K562 (cell line): Measurements from ENCODE around the gene SKAP2. TPM values are rescaled to one million over a fixed set of nuclear protein-coding genes. Genes with fewer than 3 reads are reported as not detected.

Experiments
- ATAC-seq: fragments of 200-7000 bp; cut with Tn5 transposase; 3 replicates; pipeline ENCODE4 v1.9.1; 2020; ENCODE audit warnings: moderate library complexity
- Bru-seq: library from RNA; stranded (reverse); fragments of 400-500 nt; gene quantifications from one replicate; lab custom pipeline; 2021; lab: Mats Ljungman, UMichigan
- BruChase-seq, 2 experiments: library from RNA; stranded (reverse); fragments of 400-500 nt; gene quantifications; one replicate each; lab custom pipeline; 2021; lab: Mats Ljungman, UMichigan
- BruUV-seq: library from RNA; stranded (reverse); fragments of 400-500 nt; replicated peaks from 2 replicates; lab custom pipeline; 2021; lab: Mats Ljungman, UMichigan
- CTCF ChIA-PET: fragments of 300-600 bp; formaldehyde crosslinking; extraction: SDS; loops from one replicate; lab custom pipeline; 2021; ENCODE audit warnings: low intra/inter-chr PET ratio; lab: Yijun Ruan, JAX
- POLR2A ChIA-PET: fragments of 300-600, 350-650 bp; sonication (Branson Sonifier 250); formaldehyde crosslinking; extraction: SDS; loops from one replicate; lab custom pipeline; 2021; ENCODE audit warnings: antibody characterized with exemption, inconsistent platforms; lab: Yijun Ruan, JAX
- DNase-seq, 4 experiments: peaks; one replicate each; pipeline versions ENCODE4 v3.0.0 to v3.0.0-alpha.2; 2011 to 2018; ENCODE audit warnings: low spot score in 3 of 4, mixed read lengths in 3 of 4; ENCODE audit errors: extremely low read depth in 1 of 4
- FAIRE-seq: peaks from 2 replicates; lab custom pipeline; 2011; peaks lifted over from hg19 to GRCh38; lab: Jason Lieb, UNC
- H2AFZ ChIP-seq: 2 replicates; pipeline ENCODE4 v1.6.0; 2011; ENCODE audit warnings: low read depth, low read length, control low read depth, inconsistent platforms
- H3K27ac ChIP-seq: fragments of 200-600 bp; 3 replicates; pipeline ENCODE4 v1.8.0; 2011; ENCODE audit warnings: low read depth, mild to moderate bottlenecking, control low read depth, inconsistent platforms, low read length, moderate library complexity, mixed read lengths; ENCODE audit errors: extremely low read depth
- H3K27me3 ChIP-seq, 2 experiments: fragments of 300-600 bp in 1 of 2; 2 replicates in 1 of 2; 3 replicates in 1 of 2; pipeline versions ENCODE4 v1.6.0 to v1.8.0; 2011; ENCODE audit warnings: inconsistent platforms in 2 of 2, low read length in 2 of 2, mild to moderate bottlenecking in 1 of 2, mixed read lengths in 1 of 2, moderate library complexity in 1 of 2; ENCODE audit not compliant: control insufficient read depth in 2 of 2, insufficient read depth in 2 of 2
- H3K36me3 ChIP-seq: fragments of 300-600 bp; 3 replicates; pipeline ENCODE4 v1.8.0; 2011; ENCODE audit warnings: mild to moderate bottlenecking, low read length, inconsistent platforms; ENCODE audit not compliant: control insufficient read depth, insufficient read depth
- H3K4me1 ChIP-seq, 2 experiments: fragments of 200-600 bp in 1 of 2; replicated peaks in 1 of 2; 2 replicates in 1 of 2; 3 replicates in 1 of 2; pipeline versions ENCODE4 v1.5.1 to v1.8.0; 2011; ENCODE audit warnings: inconsistent platforms in 2 of 2, low read length in 2 of 2, mild to moderate bottlenecking in 1 of 2, mixed read lengths in 1 of 2, moderate library complexity in 1 of 2; ENCODE audit not compliant: control insufficient read depth in 2 of 2, insufficient read depth in 2 of 2
- H3K4me2 ChIP-seq: 2 replicates; pipeline ENCODE4 v1.6.1; 2011; ENCODE audit warnings: low read length, control low read depth, inconsistent platforms, mixed read lengths; ENCODE audit not compliant: insufficient read depth
- H3K4me3 ChIP-seq: fragments of 200-600 bp; sonication (generic), shearing (Covaris generic); 2 replicates; pipeline ENCODE4 v1.5.1; 2016; ENCODE audit warnings: control low read depth, inconsistent platforms
- H3K79me2 ChIP-seq: fragments of 200-600 bp; 3 replicates; pipeline ENCODE4 v1.8.0; 2011; ENCODE audit warnings: low read length, inconsistent platforms; ENCODE audit not compliant: control insufficient read depth, insufficient read depth
- H3K9ac ChIP-seq, 2 experiments: 2 replicates each; pipeline versions ENCODE4 v1.6.0 to v1.6.1; 2011; ENCODE audit warnings: low read depth in 2 of 2, low read length in 2 of 2, control low read depth in 1 of 2, inconsistent platforms in 1 of 2, mild to moderate bottlenecking in 1 of 2, mixed read lengths in 1 of 2; ENCODE audit not compliant: insufficient read depth in 1 of 2
- H3K9me1 ChIP-seq: one replicate; pipeline ENCODE4 v1.6.0; 2011; ENCODE audit warnings: inconsistent platforms, mild to moderate bottlenecking, low read length, moderate library complexity; ENCODE audit not compliant: control insufficient read depth, insufficient read depth
- H3K9me3 ChIP-seq: replicated peaks from 2 replicates; pipeline ENCODE4 v1.5.1; 2011; ENCODE audit warnings: low read depth, low read length, inconsistent platforms; ENCODE audit not compliant: control insufficient read depth, insufficient read depth
- H4K20me1 ChIP-seq: replicated peaks from 2 replicates; pipeline ENCODE4 v1.6.1; 2011; ENCODE audit warnings: low read length, inconsistent platforms, mixed read lengths; ENCODE audit not compliant: control insufficient read depth, insufficient read depth
- C11orf30 ChIP-seq: fragments of 450-650 bp; IDR thresholded peaks from 2 replicates; pipeline ENCODE4 v1.6.1; 2016; ENCODE audit warnings: low read depth, mild to moderate bottlenecking
- CEBPG ChIP-seq, 3 experiments: fragments of 200-800 bp in 1 of 3; sonication (Bioruptor generic) in 1 of 3; sonication (generic) in 1 of 3; formaldehyde crosslinking in 1 of 3; IDR thresholded peaks in 2 of 3; conservative IDR thresholded peaks in 1 of 3; 2 replicates each; pipeline versions ENCODE4 v1.6.1 to v1.8.0; 2016 to 2022; ENCODE audit warnings: missing compliant biosample characterization in 2 of 3, missing genetic modification characterization in 2 of 3, mild to moderate bottlenecking in 1 of 3, missing genetic modification reagents in 1 of 3
- KLF10 ChIP-seq: fragments of 250-450 bp; sonication (Bioruptor Pico); IDR thresholded peaks from 2 replicates; pipeline ENCODE4 v1.6.1; 2021; ENCODE audit warnings: matching md5 sums
- MCM3 ChIP-seq: fragments of 450-650 bp; IDR thresholded peaks from 2 replicates; pipeline ENCODE4 v1.6.1; 2016
- MLX ChIP-seq, 2 experiments: fragments of 450-650 bp in 1 of 2; sonication (generic) in 1 of 2; formaldehyde crosslinking; conservative IDR thresholded peaks; 2 replicates each; pipeline versions ENCODE4 v1.4.0 to v1.8.1; 2020 to 2022; ENCODE audit warnings: mild to moderate bottlenecking in 1 of 2, missing genetic modification reagents in 1 of 2
- POLR2G ChIP-seq: fragments of 200-400 bp; formaldehyde crosslinking; IDR thresholded peaks from 2 replicates; pipeline ENCODE4 v1.6.1; 2017; ENCODE audit warnings: low read depth, mild to moderate bottlenecking, antibody characterized with exemption, low read length, moderate library complexity
- RBFOX2 ChIP-seq: fragments of 200-400 bp; formaldehyde crosslinking; IDR thresholded peaks from 2 replicates; pipeline ENCODE4 v1.6.1; 2017; ENCODE audit warnings: low read depth, mild to moderate bottlenecking, low read length, moderate library complexity
- SPI1 ChIP-seq: IDR thresholded peaks from 2 replicates; pipeline ENCODE4 v1.6.1; 2011; ENCODE audit warnings: low read depth, low read length, control low read depth, borderline replicate concordance
- TOE1 ChIP-seq, 2 experiments: fragments of 450-650 bp in 1 of 2; sonication (generic) in 1 of 2; formaldehyde crosslinking in 1 of 2; IDR thresholded peaks; 2 replicates each; pipeline versions ENCODE4 v1.7.1 to v1.8.0; 2016 to 2022; ENCODE audit warnings: borderline replicate concordance in 2 of 2, mild to moderate bottlenecking in 2 of 2, antibody characterized with exemption in 1 of 2, inconsistent platforms in 1 of 2, low read depth in 1 of 2, missing genetic modification reagents in 1 of 2, moderate library complexity in 1 of 2
- WGBS: fragments of 100-300 bp; shearing (Covaris generic); methylation state at CpG from one replicate; pipeline ENCODE4 v1.1.6; 2016; ENCODE audit warnings: low coverage, mixed read lengths; ENCODE audit not compliant: insufficient coverage; ENCODE audit errors: missing lambda C conversion rate; 5-methylcytosine and 5-hydroxymethylcytosine counted together
- in situ Hi-C: fragments of 300-500 bp; cut with MboI; formaldehyde crosslinking; loops from 4 replicates; pipeline ENCODE4 v1.15.0; 2018; ENCODE audit warnings: inconsistent platforms, mixed read lengths
- intact Hi-C: fragments of 100-400 bp; cut with micrococcal nuclease; formaldehyde crosslinking; loops from 2 replicates; pipeline ENCODE4 v1.14.2; 2022
- long read RNA-seq, 3 experiments: library from polyadenylated mRNA in 2 of 3; library from RNA in 1 of 3; unstranded in 2 of 3; stranded (forward) in 1 of 3; transcript quantifications; one replicate each; pipeline ENCODE4 v2.0.0, GENCODE V29; 2019 to 2022
- polyA minus RNA-seq, 3 experiments: library from RNA; depleted of rRNA, polyadenylated mRNA; stranded (reverse); fragments of >200 nt; gene quantifications; 2 replicates each; pipeline ENCODE4 v1.2.3, GENCODE V29; 2011
- polyA plus RNA-seq, 8 experiments: library from polyadenylated mRNA; depleted of rRNA in 4 of 8; stranded (reverse) in 5 of 8; unstranded in 3 of 8; fragments of >200 nt; fragmentation: Nextera tagmentation in 2 of 8; fragmentation: Illumina TruSeq in 1 of 8; extraction: Ambion mirVana in 2 of 8; extraction: Trizol in 1 of 8; gene quantifications; 2 replicates each; pipeline versions ENCODE4 v1.2.1 to v1.2.3, GENCODE V29; 2011 to 2014; ENCODE audit warnings: inconsistent platforms in 1 of 8, missing spikeins in 1 of 8
- total RNA-seq, 7 experiments: library from RNA; depleted of rRNA in 6 of 7; stranded (reverse); fragments of >200 nt in 6 of 7; fragmentation: Illumina TruSeq in 2 of 7; extraction: Trizol in 2 of 7; gene quantifications; 2 replicates each; pipeline versions ENCODE4 v1.2.1 to v1.2.3, GENCODE V29; 2011 to 2021; ENCODE audit warnings: low replicate concordance in 1 of 7
- TF ChIP-seq, protein P1 (sequence below): fragments of 250-450 bp; sonication (Bioruptor Pico); IDR thresholded peaks from 2 replicates; pipeline ENCODE4 v1.8.0; 2022; ENCODE audit warnings: inconsistent platforms, mild to moderate bottlenecking, moderate library complexity, borderline replicate concordance

SKAP2 gene, protein sequence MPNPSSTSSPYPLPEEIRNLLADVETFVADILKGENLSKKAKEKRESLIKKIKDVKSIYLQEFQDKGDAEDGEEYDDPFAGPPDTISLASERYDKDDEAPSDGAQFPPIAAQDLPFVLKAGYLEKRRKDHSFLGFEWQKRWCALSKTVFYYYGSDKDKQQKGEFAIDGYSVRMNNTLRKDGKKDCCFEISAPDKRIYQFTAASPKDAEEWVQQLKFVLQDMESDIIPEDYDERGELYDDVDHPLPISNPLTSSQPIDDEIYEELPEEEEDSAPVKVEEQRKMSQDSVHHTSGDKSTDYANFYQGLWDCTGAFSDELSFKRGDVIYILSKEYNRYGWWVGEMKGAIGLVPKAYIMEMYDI
- 5.2 and 12.9 TPM in 2 replicates for total RNA-seq (2011; cell fraction: chromatin; rRNA removed; ENCODE audit: low replicate concordance)
- 0.92 and 1.0 TPM in 2 replicates for total RNA-seq (2011; cell fraction: nucleolus; rRNA removed)
- total RNA-seq (2011; cell fraction: nucleoplasm; rRNA removed), result 3.5 and 4.4 TPM in 2 replicates
- total RNA-seq (2014; rRNA removed) (4.2 and 5.5 TPM in 2 replicates), total RNA-seq (2014; rRNA removed; fragmentation: Illumina TruSeq; extraction: Trizol) (8.3 and 10.4 TPM in 2 replicates), total RNA-seq (2015; rRNA removed; fragmentation: Illumina TruSeq; extraction: Trizol) (8.3 and 10.7 TPM in 2 replicates), total RNA-seq (2021) (7.9 and 10.9 TPM in 2 replicates), polyA plus RNA-seq (2011; rRNA removed) (2.7 and 5.0 TPM in 2 replicates), polyA plus RNA-seq (2014; fragmentation: Illumina TruSeq; extraction: Trizol) (11.7 and 13.5 TPM in 2 replicates), polyA plus RNA-seq (2014; fragmentation: Nextera tagmentation; extraction: Ambion mirVana) (1 to 10 TPM; 8.2 to 8.7 TPM), polyA plus RNA-seq (2014; rRNA removed) (4.6 and 5.5 TPM in 2 replicates), polyA minus RNA-seq (2011; rRNA and poly(A)+ RNA removed) (5.2 and 5.3 TPM in 2 replicates), Bru-seq, nascent RNA (percentile 52 among the genes with signal in this experiment), BruChase-seq, experiment 1, labeled RNA remaining after a 2-hour chase (percentile 57 among the genes with signal in this experiment), BruChase-seq, experiment 2, labeled RNA remaining after a 6-hour chase (percentile 56 among the genes with signal in this experiment)
- polyA plus RNA-seq (2011; cell fraction: cytosol; rRNA removed), result 0.73 and 1.2 TPM in 2 replicates
- 0.67 and 1.3 TPM in 2 replicates for polyA plus RNA-seq (2011; cell fraction: nucleus; rRNA removed)
- 9.3 and 15.3 TPM in 2 replicates for polyA plus RNA-seq (2012)
- polyA minus RNA-seq (2011; cell fraction: cytosol; rRNA and poly(A)+ RNA removed), result 8.2 and 9.0 TPM in 2 replicates
- 3.5 and 4.7 TPM in 2 replicates for polyA minus RNA-seq (2011; cell fraction: nucleus; rRNA and poly(A)+ RNA removed)
- long read RNA-seq, experiment 1, transcript SKAP2-201 (13 exons, 3,998 nt), result major isoform, 24 of 30 reads
- long read RNA-seq, experiment 1, partial matches to known transcripts, result 1 of 30 reads
- long read RNA-seq, experiment 1, other reads (novel, unspliced or antisense), result 5 of 30 reads
- long read RNA-seq, experiment 2, partial matches to known transcripts, result 0 of 5 reads
- long read RNA-seq, experiment 2, other reads (novel, unspliced or antisense), result 5 of 5 reads
- long read RNA-seq, experiment 3, transcript SKAP2-201 (13 exons, 3,998 nt), result major isoform, 8 of 9 reads
- long read RNA-seq, experiment 3, partial matches to known transcripts, result 0 of 9 reads
- long read RNA-seq, experiment 3, other reads (novel, unspliced or antisense), result 1 of 9 reads

GRCh38 chr7:26864309-26865093, at the start of gene SKAP2:
SKAP2 (minus strand) TSS chr7:26864590; CDS start chr7:26864429, 161 bp downstream.
- in situ Hi-C loops (no loop called here), intact Hi-C loops (loop anchor here (5.0 kb wide), 1 partner anchor 298 kb away; no protein-coding TSS in a partner anchor)
- Histone ChIP-seq H2AFZ (peak within 1 kb of the TSS; percentile 98), H3K9me3 (no peaks in the 10 kb centered on the region), H3K4me3 (peak within 1 kb of the TSS; percentile 85), H3K36me3 (no peaks in the 10 kb centered on the region), H3K4me1 (peaks cover 0 to 7% of the 10 kb centered on the region in 2 experiments; a peak in 1 of 5 replicates), H3K27me3 (no peaks in the 10 kb centered on the region; a peak in 1 of 5 replicates), H3K9ac (peak within 1 kb of the TSS; percentile 78 to 94), H3K27ac (peak within 1 kb of the TSS; percentile 84), H3K9me1 (no peaks in the 10 kb centered on the region), H3K79me2 (no peaks in the 10 kb centered on the region), H3K4me2 (peak within 1 kb of the TSS; percentile 92), H4K20me1 (no peaks in the 10 kb centered on the region)
- DNase-seq (peak; percentile 97 to 98 (median 98)), FAIRE-seq (peak; percentile 97), ATAC-seq (peak; percentile 97)
- ChIA-PET POLR2A (interaction anchor here (0.6 kb wide), 1 partner anchor 9 kb away, joined by 3 read pairs; no protein-coding TSS in a partner anchor), CTCF (no interaction called here)
- WGBS, result 2% methylated on average over 43 of the region's 52 CpGs
- BruUV-seq, result no TSS peak
- TF ChIP-seq RBFOX2 (peak; percentile 94), MCM3 (no peak), TOE1 (IDR thresholded peaks at IDR 0.05; ENCODE audit: borderline replicate concordance) (peak; percentile 86; the same call in 1 of the 2 replicates), TOE1 (CRISPR knock-in tag; IDR thresholded peaks at IDR 0.05; ENCODE audit: borderline replicate concordance, low read depth) (no peak), SPI1 (peak; percentile 33; the same call in 1 of the 2 replicates), KLF10 (CRISPR knock-in tag) (no peak), CEBPG (CRISPR knock-in tag; IDR thresholded peaks at IDR 0.05) (no peak), CEBPG (tag; conservative IDR thresholded peaks at IDR 0.05 in 1 of 2, IDR thresholded peaks at IDR 0.05 in 1 of 2) (no peak), POLR2G (peak; percentile 96), C11orf30 (peak; percentile 78), MLX (CRISPR knock-in tag; conservative IDR thresholded peaks at IDR 0.05) (0 out of 4 replicates have a peak, but pooled peaks of 1 of the 2 experiments have one; percentile 33)
- TF ChIP-seq, protein P1, sequence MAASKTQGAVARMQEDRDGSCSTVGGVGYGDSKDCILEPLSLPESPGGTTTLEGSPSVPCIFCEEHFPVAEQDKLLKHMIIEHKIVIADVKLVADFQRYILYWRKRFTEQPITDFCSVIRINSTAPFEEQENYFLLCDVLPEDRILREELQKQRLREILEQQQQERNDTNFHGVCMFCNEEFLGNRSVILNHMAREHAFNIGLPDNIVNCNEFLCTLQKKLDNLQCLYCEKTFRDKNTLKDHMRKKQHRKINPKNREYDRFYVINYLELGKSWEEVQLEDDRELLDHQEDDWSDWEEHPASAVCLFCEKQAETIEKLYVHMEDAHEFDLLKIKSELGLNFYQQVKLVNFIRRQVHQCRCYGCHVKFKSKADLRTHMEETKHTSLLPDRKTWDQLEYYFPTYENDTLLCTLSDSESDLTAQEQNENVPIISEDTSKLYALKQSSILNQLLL (CRISPR knock-in tag), result no peak
